Right hindlimb (tissue), 1 donor: ENCODE data around the gene MPPED2.

Source experiments
- DNase-seq: peaks from one replicate; pipeline ENCODE4 v3.0.0-alpha.2; 2018

The MPPED2 gene

DNA sequence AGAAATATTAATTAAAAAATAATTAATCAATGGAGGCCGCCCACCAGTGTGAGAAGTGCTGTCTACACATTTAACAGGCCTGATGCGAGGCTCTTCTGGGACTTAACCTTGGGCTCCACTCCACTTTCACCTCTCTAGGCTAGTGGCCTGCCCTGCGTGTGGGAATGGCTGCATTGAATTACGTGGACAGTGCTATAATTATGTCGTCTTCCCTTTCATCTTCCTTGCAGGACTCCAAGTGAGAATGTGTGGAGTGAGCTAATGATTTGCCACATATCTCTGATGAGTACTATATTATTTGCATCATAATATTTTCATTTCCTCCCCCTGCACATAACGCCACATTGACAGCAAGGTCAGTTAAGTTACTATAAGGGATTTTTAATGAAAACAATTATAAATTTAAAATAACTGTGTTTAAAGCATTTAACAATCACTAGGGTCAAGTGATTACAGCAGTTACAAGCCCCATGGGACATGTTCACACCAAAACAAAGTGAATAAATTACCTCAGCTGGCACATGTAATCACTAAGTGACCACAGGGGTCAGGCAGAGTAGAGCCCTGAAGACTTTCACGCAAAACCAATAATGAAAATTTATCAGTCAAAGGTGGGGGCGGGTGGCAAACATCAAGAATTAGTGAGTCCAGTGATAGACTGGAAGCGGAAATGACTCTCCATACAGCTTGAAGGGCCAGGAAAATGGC, 63.5 kb downstream of the MPPED2 start:
- DNase-seq = no peak

DNA sequence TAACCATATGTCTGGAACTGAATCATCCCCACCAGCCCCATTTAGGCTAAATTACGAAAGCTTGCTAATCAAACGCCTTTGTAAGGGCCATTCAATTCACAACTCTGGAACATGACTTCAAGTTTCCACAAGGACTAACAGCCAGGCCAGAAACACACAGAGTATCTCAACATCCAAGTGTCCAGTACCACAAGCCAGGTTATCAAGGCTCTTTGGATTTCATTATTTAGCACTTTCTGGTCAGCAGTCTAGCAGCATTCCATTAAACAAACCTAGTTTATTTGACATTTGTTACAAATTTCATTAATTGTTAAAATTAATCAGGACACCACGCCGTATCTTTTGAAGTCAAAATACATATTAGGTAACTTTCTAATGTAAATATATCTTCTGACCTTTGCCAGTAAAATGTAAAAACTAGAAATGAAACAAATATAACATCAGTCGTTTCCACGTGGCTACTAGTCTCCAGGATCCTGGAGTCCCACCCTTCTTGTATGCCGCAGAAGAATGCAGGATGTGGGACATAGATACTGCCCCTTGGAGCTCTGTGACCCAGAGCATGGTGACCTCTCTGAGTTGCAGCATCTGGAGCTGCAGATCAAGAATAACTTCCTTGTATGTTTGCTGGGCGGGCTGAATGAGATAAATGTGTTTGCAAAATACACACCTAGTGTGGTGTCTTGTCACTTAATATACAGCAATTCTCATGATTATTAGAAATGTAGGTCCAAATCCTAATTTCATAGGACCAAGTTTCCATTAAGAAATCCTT, 64.7 kb downstream of the MPPED2 start:
- no peak for DNase-seq

DNA sequence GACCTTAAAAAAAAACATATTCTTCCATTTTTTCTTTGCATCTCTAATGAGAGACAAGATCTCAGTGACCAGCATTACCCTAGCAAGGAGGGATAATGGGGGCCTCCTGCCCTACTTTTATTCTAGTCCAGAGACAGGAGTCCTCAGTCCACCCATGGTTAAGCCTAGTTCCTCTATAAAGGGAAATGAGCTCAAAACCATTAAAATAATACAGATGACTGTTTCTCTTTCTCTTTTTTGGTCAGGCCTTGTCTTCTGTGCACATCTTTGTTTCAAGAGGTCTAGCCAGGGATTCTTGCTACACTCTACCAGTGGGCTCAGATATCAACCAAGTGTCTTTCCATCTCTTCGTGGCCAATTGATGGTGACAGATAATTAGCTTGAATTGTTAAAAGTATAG, 73.1 kb downstream of the MPPED2 start:
- DNase-seq = no peak

DNA sequence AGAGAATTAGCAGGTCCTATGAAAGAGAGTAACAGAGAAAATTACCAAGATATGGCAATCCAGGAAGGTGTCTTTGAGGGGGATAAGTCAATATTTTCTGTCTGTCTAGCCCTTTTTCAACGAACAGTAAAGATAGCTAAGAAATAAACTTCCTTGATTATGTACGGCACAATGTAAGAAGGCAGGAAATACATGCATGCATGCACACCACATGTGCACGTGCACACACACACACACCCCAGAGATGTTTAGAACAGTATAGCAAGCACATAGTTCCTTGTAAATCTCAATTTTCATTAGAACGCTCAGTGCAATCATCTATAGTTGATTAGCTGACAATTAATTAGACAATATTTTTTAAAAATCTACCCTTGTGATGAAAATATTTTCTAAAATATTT, 74.7 kb downstream of the MPPED2 start:
- no peak for DNase-seq

DNA sequence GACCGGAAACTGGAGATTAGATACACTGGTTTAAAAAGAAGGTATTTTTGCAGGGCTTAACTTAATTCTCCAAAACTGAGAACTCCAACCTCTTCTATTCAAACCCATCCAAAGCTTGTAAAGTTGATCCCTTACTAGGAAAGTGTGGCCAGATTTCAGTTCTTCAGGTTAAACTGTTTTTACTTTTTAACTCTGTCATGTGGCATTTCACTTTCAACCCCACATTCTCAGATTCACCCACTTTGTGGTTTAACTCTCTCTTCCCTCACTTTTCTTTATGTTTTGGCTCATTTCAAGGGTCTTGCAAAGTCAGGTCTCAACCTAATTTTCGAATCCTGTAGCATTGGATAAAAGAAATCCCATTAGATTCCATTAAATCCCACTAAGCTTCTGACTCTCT, 75.4 kb downstream of the MPPED2 start:
- DNase-seq = no peak

DNA sequence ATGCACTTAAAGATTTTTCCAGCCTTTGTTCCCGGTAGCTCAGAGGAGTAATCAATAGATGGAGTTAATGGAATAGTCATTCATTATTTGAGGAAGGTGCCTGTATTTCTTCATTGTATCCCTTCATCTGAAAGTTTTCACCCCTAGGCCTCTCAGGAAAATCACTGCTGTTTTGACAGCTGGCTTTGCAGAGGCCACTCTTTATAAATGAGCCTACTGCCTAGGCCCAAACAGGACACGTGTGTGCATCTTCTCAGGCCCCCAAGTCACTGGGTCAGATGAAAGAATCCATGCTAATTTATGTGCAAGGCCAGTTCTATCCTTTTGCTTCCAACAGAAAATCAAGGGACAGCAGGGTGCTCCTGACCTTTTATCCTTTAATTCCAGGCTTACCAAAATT, 76.8 kb downstream of the MPPED2 start:
- DNase-seq = no peak

DNA sequence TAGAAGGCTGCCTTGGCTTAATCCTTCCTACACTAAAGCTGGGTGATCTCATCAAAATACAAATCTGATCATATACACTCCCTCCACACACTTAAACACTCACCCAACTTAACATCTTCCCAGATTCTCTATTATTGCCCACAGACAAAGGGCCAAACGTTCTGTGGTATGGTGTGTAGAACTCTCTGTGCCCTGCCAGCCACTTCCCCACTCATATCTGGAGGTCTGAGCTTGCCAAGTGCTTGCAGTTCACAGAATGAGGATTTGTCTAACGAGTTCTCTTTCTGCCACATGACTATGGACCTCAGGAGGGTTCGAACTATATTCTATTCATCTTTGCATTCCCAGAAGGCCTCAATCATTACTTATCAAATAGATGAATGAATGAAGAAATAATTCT, 77.6 kb downstream of the MPPED2 start:
- no peak for DNase-seq

DNA sequence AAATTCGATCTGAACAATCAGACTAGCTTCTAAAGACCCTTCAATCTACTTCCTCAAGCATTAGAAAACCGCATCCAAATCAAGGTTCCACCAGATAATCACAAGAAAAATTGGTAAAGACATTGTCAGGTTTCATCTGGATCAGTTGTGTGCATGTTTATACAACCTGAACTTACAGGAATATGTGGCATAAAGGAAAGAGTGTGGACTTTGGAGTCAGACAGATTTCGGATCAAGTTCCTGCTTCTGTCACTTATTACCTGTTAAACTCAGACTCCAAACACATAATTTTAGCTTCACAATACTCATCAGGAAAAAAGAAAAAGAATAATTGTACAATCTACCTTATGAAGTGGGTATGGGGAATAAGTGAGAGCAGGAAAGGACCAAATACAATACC, 80.5 kb downstream of the MPPED2 start:
- no peak for DNase-seq

DNA sequence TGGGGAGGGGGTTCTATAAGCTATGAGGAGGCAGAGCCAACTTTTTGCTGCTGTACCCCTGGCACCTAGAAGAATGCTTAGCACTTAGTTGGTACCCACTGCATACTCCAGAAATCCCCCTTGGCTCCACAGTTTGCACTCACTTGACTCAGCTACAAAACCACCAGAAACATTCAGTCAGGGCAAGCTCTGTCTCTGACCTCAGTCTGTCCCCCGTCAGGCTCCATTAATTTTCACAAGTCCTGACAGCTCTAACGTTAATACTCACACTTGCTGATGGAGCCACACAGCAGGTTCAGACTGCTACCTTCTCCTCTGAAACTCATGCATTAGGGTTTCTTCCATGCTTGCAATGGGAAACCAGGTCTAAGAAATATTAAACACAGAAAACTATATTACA, 81.7 kb downstream of the MPPED2 start:
- DNase-seq = no peak

DNA sequence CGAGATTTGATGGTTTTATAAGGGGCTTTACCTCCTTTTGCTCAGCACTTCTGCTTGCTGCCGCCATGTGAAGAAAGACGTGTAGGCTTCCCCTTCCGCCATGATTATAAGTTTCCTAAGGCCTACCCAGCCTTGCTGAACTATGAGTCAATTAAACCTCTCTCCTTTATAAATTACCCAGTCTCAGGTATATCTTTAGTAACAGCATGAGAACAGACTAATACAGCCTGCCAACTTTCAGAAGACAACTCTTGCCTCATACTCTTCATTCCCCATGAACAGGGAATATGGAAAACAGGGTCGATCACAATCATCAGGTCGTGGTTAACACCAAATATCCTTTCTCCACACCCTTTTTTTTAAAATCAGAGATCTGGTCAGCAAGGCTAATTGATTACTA, 83.0 kb downstream of the MPPED2 start:
- no peak for DNase-seq

DNA sequence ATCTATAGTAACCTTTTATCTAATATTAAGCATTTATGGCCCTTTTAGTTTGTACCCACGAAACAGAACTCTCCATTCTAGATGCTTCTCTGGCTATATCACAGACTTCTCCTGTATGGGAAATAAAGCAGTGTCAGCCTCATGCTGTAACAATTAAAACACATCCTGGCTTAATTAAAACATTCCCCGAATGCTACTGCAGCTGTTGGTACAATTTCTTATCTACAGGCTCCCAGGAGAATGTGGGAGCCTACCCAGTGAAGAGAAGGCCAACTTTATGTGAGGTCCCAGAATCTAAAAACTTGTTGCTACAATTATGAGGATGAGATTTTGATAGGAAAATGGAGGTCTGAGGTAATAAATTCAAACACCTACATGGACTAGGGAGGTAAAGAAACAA, 83.8 kb downstream of the MPPED2 start:
- no peak for DNase-seq

DNA sequence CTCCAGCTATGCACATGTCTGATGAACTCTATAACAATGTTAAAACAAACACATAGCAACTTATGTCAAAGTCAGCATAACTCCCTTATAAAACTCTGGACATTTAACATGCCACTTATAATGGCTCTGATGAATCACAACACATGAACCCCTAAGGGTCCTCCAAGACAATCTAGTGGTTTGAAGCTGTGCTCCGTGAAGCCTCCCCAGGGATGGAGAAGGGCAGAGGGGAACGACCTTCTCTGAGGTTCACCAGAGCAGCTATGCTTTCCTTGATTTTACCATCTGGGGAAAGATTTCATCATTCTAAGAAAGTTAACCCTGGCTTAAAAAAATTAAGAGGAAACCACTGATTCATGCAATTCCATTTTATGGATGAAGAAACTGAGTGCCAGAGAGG, 84.4 kb downstream of the MPPED2 start:
- DNase-seq = no peak

DNA sequence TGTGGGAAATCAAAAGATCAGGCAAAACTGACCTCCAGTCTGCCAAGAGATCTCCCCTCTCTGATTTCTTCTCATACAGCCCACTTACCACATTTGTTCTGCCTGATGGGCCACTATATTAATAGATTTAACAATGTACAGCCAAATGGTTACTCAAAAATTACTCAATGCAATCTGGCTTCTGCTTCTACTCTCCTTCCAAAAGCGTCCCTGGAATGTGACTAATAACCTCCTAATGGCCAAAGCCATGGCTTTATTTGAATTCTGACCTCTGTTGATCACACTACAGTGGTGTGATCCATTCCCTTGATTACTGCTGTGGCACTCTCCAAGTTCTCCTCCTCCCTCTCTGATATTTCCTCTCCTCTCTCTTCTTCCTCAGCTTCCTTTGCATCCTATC, 86.2 kb downstream of the MPPED2 start:
- no peak for DNase-seq

DNA sequence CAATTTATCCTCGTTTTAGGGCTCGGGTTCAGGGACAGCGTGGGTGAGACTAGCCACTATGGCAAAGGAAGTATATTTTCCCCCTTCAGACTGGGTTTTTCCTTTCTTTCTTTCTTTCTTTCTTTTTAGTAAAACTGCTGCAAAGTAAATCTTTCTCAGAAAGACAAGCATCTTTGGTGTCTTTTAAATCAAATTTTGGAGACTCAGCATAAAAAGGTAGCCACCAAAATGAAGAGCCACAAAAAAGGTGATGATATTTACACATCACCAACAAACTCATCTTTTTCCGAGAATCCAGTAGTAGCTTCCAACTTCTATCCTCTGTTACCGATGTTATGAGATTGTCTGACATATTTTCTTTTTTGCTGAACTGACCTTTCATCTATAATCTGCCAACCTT, 88.6 kb downstream of the MPPED2 start:
- no peak for DNase-seq

DNA sequence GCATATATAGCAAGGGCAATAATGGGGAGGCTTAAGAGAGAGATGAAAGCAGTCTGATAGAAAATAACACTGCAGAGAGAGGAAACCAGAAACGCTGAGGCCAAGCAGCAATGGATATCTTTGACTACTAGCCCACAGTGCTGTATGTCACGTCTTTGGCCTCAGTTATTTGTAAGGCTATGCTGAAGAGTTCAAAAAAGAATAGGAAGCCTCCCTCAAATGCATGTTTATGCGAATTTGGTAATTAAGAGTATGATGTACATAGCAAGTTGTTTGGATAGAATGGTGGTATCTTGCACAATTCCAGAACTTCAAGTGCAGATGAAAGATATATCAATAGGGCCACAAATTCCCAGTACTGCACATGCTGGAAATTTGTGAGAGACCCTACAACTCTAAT, 89.2 kb downstream of the MPPED2 start:
- DNase-seq = no peak

DNA sequence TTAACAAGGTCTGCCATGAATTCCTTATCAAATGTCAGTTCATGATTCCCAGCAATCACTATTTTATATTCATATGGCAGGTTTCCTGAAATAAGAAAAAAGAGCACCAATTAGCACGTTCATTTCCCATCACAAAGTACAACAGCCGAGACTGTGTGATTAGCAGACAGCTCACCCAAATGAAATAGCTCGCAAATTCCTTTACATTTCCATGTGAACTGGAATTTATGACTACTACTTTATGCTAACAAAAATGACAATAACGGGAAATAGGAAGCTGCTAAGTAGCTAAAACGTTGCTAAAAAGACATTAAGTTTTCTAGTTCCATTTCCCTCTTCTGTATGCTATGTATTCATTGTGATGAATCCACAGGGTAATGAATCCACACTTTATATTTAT, 90.7 kb downstream of the MPPED2 start:
- DNase-seq = no peak

DNA sequence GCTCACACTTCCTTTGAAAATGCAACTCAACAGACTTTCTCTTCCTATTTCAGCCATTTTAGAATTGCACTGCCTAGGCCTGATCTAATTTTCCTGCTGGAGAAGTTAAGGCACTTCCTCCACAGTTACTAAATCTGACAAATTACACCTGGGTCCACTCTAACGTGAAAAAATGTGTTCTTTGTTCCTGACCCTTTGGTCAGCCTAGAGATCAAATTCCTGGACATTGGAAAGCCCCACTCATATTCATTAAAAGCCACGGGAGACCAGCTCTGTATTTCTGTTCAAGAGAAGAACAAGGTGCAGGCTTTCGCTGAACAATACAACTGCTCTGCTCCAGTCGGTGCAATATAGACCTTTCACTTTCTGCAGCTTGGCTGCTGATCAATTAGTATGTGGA, 96.6 kb downstream of the MPPED2 start:
- DNase-seq = no peak

DNA sequence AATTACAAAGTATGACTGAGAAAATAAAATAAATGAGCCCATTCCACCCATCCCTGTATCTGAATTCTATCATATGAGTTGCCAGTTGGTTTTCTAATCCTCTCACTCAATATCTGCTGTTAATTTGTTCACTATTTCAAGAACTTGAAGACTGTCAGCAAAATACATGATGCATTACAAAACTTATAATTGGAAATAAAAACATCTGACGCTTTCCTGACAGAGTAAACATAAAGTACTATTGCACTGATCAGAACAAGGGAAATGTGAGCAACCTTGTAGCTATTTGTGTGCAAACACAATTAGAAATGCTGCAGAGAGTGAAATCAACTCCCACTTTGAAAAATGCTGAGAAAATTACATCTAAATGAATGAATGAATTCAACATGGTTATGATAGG, 97.1 kb downstream of the MPPED2 start:
- no peak for DNase-seq

DNA sequence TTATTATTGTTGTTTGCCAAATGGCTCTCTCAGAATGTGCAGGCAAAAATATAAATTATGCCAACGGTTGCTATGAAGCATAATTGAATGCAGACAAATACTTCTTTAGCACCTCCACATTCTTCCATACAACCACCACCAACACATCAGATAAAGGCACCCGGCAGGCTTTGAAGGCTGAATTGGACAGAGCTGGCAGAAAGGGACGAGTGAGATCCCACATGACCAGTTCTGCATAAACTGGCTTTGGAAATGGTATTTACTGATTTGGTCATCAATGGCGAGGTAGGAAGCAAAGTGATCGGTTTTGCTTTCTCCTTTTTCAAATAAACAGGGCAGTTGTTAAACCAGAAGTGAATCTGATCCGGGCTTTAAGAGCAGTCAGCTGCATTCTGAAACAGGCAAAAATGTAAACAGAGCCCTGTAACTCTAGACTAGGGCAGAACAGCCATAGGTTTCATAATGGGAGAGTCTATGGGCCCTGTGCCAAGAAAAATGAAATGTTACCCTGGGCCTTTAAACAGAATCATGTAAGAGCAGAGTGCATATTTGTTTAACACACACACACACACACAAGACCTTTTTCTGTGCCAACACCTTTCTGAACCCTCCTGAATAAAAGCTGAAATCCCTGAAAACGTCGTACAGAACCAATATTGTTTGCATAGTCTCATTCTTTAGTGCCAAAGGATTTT, 97.7 kb downstream of the MPPED2 start:
- peak; percentile 49 for DNase-seq

DNA sequence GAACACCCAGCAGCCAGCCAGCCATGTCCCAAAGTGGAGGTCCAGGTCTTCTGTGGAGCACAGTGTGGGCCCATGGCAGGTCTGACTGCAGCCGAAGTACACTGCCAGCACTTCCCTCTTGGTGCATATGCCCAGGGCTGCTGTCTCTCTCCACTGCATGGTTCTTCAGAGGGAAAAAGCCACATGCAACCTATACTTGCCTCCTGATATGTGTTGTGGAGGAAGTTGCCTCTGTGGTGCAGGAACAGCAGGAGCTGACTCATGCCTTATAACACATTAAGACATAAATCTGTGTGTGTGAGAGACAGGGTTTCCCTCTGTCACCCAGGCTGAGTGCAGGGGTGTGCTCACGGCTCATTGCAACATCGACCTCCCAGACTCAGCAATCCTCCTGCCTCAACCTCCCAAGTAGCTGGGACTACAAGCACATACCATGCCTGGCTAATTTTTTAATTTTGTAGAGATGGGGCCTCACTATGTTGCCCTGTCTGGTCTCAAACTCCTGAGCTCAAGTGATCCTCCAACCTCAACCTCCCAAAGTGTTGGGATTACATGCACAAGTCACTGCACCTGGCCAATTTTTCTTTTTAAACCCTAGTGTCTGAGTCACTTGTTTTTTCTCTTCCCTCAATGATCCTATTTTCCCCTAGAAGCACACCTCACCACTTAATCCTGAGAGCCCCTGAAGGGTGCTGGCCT, 98.8 kb downstream of the MPPED2 start:
- DNase-seq = no peak

DNA sequence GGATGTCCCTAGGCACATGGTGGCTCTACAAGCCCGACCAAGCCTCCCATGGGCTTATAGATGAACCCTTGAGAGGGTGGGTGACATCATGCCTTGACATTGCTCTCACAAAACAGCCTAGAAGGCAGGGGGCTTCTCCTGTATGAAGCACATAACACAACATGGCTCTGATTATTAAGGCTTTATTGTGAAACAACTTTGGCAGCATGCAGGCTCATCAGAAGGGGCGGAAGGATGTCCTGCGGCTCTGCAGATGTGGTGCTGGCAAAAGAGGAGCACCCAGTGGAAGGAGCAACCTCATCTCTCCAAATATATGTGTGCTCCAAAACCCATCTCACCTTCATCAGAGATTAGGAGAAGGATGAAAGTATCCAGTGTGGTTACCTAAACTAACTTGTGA, 100.4 kb downstream of the MPPED2 start:
- no peak for DNase-seq

DNA sequence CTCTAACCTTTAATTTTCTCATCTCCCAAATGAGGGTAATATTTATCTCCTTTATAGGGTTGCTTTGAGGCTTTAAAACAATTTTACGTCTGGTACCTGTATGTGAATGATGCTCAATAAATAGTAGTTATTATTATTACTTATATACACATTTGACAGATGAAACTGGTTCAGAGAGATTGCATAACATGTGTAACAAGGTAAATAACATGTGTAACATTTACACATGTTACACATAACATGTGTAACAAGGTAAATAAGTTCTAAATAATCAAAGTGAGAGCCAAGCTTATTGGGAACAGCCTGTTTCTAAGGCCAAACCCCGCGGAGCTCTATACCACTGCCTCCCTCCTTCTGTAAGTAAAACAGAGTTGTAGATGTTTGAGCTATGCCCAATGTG, 100.9 kb downstream of the MPPED2 start:
- DNase-seq = no peak

DNA sequence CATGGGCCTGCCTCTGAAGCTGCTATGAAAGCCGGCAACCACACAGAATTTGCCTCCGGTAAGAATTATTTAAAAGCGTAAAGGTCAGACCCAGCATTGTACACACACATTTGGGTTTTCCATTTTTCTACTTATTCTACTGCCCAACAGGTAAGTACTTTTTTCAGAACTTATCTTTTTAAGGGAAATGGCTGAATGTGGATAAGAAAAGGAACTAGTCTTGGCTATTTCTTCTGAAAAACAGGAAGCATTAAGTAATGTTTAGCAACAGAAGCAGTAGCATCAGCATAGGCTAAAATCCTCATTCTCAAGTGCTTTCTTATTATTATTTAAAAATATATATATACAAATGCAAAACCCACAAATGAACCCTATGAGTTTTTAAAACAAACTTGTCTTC, 103.1 kb downstream of the MPPED2 start:
- no peak for DNase-seq

DNA sequence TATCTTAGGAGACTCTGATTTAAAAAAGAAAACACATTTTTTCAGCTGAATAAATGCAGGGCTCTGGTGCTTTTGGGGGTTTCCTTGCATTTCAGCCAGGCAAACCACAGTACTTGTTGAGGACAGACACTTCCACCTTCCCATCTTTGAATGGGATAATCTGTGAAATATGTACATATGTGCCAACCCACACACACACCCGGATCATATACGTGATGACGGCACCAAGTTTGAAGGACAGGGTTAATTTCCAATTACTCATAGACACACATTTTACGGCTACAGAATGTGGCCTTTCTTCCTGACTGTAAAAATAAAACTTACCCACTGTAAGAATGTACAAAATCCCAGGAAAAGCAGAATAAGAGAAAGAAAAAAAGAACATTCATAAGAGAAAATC, 104.4 kb downstream of the MPPED2 start:
- DNase-seq = no peak
